CD4-positive, alpha-beta T cell treated with Interleukin-21 for 1 hour (primary cell): Measurements from ENCODE around the gene NR4A3.
A peak's percentile ranks its signal among the peaks of the same experiment; 100 is the strongest.
"Not testable (repeated sequence)": the region's sequence is repeated elsewhere in the genome, so short reads cannot be mapped to it uniquely, and the experiment has no call there.

ENCODE experiments used
- DNase-seq: peaks from one replicate; pipeline ENCODE4 v3.0.0-alpha.2; 2020

NR4A3 gene

DNA sequence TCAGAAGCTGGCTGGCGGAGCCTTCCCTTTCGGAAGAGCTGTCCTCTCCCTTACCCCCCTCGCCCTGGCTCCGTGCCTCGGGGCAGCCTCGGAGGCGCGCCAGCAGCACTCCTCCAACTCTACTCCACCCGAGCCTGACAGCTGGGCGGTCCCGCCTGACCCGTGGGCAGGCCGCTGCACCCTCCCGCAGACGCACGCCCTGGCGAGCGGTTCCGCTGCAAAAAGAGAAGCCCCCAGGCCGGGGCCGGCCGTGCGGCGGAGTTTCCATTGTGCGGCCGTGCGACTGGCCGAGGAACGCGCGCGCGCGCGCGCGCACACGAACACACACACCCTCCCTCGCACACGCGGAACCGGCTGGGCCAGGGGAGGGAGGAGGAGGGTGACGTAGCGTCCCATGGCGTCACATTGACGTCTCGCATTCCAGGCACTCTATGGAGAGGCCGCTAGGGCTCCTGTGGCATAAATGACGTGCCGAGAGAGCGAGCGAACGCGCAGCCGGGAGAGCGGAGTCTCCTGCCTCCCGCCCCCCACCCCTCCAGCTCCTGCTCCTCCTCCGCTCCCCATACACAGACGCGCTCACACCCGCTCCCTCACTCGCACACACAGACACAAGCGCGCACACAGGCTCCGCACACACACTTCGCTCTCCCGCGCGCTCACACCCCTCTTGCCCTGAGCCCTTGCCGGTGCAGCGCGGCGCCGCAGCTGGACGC, at the start of gene NR4A3:
TSS of gene NR4A3 (plus strand) at position 490 of the 713 bp plus-strand sequence. CDS start 6,158 bp downstream, outside the sequence.
- DNase-seq, result peak; percentile 93

GRCh38 chr9:99773468-99774138, 48.1 kb upstream of the NR4A3 start:
- no peak for DNase-seq

DNA sequence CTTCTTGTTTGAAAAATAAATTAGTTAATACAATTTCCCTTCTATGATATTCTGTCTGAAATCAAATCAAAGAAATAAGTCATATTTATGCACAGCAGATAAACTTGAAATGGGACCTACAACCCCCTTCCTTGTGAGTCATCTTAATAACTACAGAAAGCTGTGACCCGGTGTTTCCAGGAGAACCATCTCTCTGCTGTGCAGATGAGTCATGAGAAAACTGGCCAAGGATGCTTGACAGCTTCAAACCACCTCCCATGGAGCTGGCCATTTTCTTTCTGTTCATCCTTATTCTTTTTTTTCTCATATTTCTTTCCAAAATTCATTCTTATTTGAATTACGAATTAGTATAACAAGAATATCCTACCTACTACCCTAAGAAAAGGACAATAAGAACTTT, 43.4 kb upstream of the NR4A3 start:
- DNase-seq, result no peak

DNA sequence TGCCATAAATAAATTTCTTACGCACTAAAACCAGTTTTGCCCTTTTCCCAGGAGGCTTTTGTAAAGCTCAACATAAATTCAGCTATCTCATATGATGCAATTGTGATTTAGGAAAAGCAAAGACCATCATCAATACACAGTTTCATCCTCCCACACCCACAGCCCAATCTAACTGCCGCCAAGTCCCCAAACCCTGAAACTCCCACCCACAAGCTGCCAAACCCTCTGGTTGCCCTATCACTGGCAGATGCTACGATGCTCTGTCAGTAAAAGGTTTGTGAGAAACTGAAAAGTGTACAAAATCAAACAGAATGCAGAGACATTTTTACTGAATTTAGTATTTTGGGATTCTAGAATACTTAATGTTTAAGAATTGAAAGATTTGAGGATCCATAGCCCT, 42.8 kb upstream of the NR4A3 start:
- DNase-seq, result no peak

DNA sequence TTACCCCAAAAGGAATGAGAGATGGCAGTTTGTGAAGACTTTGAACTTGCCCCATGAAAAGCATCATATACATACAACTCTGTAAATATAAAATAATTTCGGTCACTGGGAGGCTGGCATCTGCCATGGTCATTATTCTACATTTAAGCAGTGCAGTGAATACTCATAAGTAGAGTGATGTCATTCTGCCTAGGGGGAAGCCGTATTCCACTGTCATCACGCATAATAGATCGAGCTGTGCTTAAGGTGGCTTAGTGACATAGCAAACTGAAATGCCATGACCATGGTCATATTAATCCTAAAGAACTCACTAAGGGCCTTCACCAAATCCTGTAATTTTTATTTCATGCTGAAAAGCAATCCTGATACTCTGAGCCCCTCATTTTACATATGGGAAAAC, 42.4 kb upstream of the NR4A3 start:
- DNase-seq, result no peak

GRCh38 chr9:99782349-99782748, 39.3 kb upstream of the NR4A3 start:
- not testable (repeated sequence) for DNase-seq

DNA sequence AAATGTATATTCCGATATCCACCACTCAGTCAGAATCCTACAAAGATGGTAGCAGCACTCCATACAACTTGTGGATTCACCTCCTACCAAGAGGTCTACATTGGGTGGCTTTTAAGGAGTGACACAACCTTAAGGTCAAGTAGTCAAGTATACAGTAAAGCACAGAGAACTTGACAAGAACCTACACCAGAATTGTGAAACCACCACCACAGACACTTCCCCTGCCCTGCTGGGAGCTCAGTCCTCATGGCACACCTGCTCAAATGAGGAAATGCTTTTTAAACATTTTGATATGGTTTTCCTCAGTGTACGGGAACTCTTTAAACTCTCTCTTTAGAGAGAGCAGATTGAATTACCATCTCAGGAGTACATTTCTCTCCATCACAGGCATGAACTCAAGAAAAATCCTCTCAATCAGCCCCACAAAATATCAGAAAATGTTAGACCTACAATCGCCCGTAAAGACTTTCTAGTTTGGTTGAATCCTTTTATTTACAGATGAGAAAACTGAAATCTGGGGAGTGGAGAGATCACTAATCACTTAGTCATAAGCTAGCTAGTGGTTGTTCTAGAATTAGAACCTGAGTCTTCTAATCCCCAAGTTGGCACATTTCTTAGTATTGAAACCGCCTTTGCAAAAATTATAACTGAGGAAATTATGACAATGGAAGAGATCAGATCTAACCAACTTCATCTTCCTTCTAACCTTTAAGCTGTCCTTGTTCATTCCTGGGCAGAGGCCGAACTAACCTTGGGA, 38.5 kb upstream of the NR4A3 start:
- DNase-seq, result no peak

GRCh38 chr9:99783799-99784198, 37.9 kb upstream of the NR4A3 start:
- DNase-seq, result no peak

- no peak for DNase-seq
Observed at GRCh38 chr9:99785010-99785590, 36.6 kb upstream of the NR4A3 start.

- no peak for DNase-seq
Observed at GRCh38 chr9:99787556-99787955, 34.1 kb upstream of the NR4A3 start.

GRCh38 chr9:99793528-99793927, 28.2 kb upstream of the NR4A3 start:
- DNase-seq, result no peak

- DNase-seq, result no peak
Observed at GRCh38 chr9:99796231-99796630, 25.5 kb upstream of the NR4A3 start.

DNA sequence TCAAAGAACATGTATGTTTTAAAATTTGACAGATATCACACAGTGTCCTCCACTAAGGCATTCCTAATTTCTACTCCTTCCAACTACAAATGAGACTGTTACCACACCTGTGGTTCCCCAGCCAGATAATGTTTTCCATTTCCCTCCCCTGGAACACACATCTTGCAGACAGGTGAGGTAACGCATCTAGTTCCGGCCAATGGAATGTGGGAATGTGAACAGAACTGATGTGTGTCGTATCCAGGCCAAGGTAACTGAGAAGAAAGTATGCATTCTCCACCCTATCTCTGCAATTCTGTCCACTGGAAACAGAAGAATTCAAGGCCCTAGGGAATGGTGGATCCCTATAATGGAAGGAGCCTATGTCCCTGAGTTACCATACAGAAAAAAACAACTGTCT, 19.9 kb upstream of the NR4A3 start:
- no peak for DNase-seq

DNA sequence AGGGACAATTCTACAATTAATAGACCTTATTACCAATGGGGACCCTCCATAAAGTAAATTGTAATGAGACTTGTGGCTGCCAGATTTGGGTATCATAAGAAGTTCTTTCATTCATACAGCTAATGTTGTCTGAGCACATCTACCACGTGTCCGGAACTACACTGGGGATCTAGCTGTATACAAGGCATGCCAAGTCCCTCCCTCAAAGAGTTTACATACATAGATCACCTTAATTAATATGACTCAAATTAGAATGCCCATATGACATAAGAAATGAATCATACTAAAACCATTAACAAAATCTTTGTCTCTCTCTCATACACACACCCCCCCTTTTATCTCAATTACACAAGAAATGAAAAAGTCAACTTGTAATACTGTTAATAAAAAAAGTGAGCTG, 18.0 kb upstream of the NR4A3 start:
- no peak for DNase-seq

- DNase-seq, result peak; percentile 80
Observed at GRCh38 chr9:99807276-99807852, 14.3 kb upstream of the NR4A3 start.

GRCh38 chr9:99807956-99808355, 13.7 kb upstream of the NR4A3 start:
- no peak for DNase-seq

GRCh38 chr9:99808454-99808853, 13.2 kb upstream of the NR4A3 start:
- no peak for DNase-seq

- no peak for DNase-seq
Observed at GRCh38 chr9:99809586-99810319, 11.9 kb upstream of the NR4A3 start.

GRCh38 chr9:99811172-99811571, 10.5 kb upstream of the NR4A3 start:
- no peak for DNase-seq

GRCh38 chr9:99811598-99812383, 9.9 kb upstream of the NR4A3 start:
- no peak for DNase-seq

- DNase-seq, result no peak
Observed at GRCh38 chr9:99813739-99814138, 7.9 kb upstream of the NR4A3 start.

DNA sequence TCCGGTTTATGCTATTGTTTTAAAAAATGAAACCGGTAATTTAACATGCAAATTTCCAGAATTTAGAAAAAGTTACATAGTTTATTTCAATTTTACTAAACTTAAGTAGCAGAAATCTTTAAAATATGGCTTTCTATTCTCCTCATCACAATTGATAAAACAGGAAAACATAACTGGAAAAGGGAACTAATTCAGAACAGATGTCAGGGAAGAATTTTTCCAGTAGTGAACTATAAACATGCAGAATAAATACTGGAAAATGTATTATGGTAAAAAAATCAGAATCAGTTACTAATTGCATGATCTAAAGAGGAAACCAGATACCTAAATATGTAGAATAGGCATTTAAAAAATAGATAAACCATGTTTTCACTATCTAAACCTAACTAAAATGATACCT, 7.3 kb upstream of the NR4A3 start:
- DNase-seq, result no peak
